Heart right ventricle (tissue), 16 donors: ENCODE data around the gene IMPACT. TPM values are rescaled to one million over a fixed set of nuclear protein-coding genes. Genes with fewer than 3 reads are reported as not detected.

Experiments used
- ATAC-seq, 8 donors: fragments of 200-7000 bp; cut with Tn5 transposase; one replicate each; pipeline ENCODE4 v1.9.1; 2020; ENCODE audit warnings: mild to moderate bottlenecking in 8 of 8, moderate library complexity in 8 of 8, moderate number of reproducible peaks in 1 of 8
- DNase-seq, 2 donors: peaks; one replicate each; pipeline ENCODE4 v3.0.0-alpha.2; 2020
- H3K27ac ChIP-seq, 10 donors: fragments of 200-600 bp; sonication (generic) in 2 of 10; one replicate each; pipeline versions ENCODE4 v1.5.0 to v1.8.0; 2020 to 2022; ENCODE audit warnings: mild to moderate bottlenecking in 3 of 10
- H3K27me3 ChIP-seq, 7 donors: fragments of 200-600 bp; one replicate each; pipeline ENCODE4 v1.8.0; 2021 to 2022; ENCODE audit warnings: mild to moderate bottlenecking in 2 of 7
- H3K36me3 ChIP-seq, 9 donors: fragments of 200-600 bp; sonication (generic) in 1 of 9; one replicate each; pipeline versions ENCODE4 v1.5.0 to v1.8.0; 2020 to 2022; ENCODE audit warnings: mild to moderate bottlenecking in 2 of 9
- H3K4me1 ChIP-seq, 9 donors: fragments of 200-600 bp; sonication (generic) in 1 of 9; one replicate each; pipeline versions ENCODE4 v1.5.0 to v1.8.0; 2020 to 2022; ENCODE audit warnings: mild to moderate bottlenecking in 4 of 9
- H3K4me3 ChIP-seq, 10 donors: fragments of 200-600 bp; sonication (generic) in 2 of 10; one replicate each; pipeline versions ENCODE4 v1.5.0 to v1.8.0; 2020 to 2022; ENCODE audit warnings: mild to moderate bottlenecking in 7 of 10, moderate library complexity in 2 of 10
- H3K9me3 ChIP-seq, 11 donors: fragments of 200-600 bp in 10 of 11; sonication (generic) in 2 of 11; one replicate each; pipeline versions ENCODE4 v1.5.0 to v1.8.0; 2013 to 2022; ENCODE audit warnings: mild to moderate bottlenecking in 2 of 11, control low read depth in 1 of 11, moderate library complexity in 1 of 11
- WGBS, 2 donors: extraction: QIAGEN DNeasy Blood & Tissue Kit; methylation state at CpG; one replicate each; pipeline ENCODE4 v1.1.7; 2013; ENCODE audit warnings: inconsistent platforms in 1 of 2; 5-methylcytosine and 5-hydroxymethylcytosine counted together
- intact Hi-C, 10 donors: fragments of 100-400 bp; cut with DNase I; formaldehyde crosslinking; loops; one replicate each; pipeline versions ENCODE4 v1.11.1 to v1.14.2; 2022
- polyA plus RNA-seq, 2 donors: library from polyadenylated mRNA; stranded (reverse); fragments of 200-250 nt; gene quantifications; one replicate each; pipeline ENCODE4 v1.2.3, GENCODE V29; 2013
- total RNA-seq, 10 donors: library from RNA; stranded (reverse); fragmentation: NEBNext Ultra II Directional in 3 of 10; extraction: Animal tissue kit (Norgen Biotek cat#: 25700) in 3 of 10; gene quantifications; one replicate each; pipeline versions ENCODE4 v1.2.1 to v1.2.4, GENCODE V29; 2021 to 2023
- TF ChIP-seq, protein P1 (sequence below), 9 donors: fragments of 200-600 bp; sonication (generic) in 2 of 9; IDR thresholded peaks; one replicate each; pipeline versions ENCODE4 v1.5.0 to v1.8.0; 2021 to 2022; ENCODE audit warnings: antibody characterized with exemption in 9 of 9, mild to moderate bottlenecking in 5 of 9, moderate library complexity in 1 of 9
- donor health status: Arrhythmogenic right ventricular cardiomyopathy.
- donor health status: ischemic (EF 13 %, LVEDD 7.1; RV severe dilation, severe dysfunction).
- donor health status: healthy with polysubstance abuse.
- donor health status: DM: no; HTN: yes; CAD: no.
- donor health status: DM: no; HTN: no; CAD: no.
- donor health status: ischemic (EF 25% LVEDD 6.9; RV normal size, moderate dysfunction).
- donor health status: ischemic (EF 25% LVEDD 5.7; RV mildly dilated, moderate dysfunction).
- donor health status: healthy.
- donor health status: DM: yes; HTN: yes; CAD: no.
- donor health status: Ischemic cardiomyopathy.
- donor health status: ischemic (EF 35%, LVEDD 5.7; RV mildly dilated, moderate dysfunction).
- donor health status: nonischemic (EF 11% LVEDD 7.7; RV severe dilation, severe dysfunction).
- donor health status: DM: yes; HTN: yes; CAD: no.
- donor health status: PGD.
- donor health status: ischemic (EF 29% LVEDD 5.4; RV normal size, mild dysfunction).
- donor health status: nonischemic (EF 23%, LVEDD 6.1; RV moderate dilation, normal function).

Gene IMPACT
- total and polyA plus RNA-seq, 12 donors, result 4.5 to 33.8 (median 26.0) TPM

GRCh38 chr18:24436939-24437338, 10.5 kb downstream of the IMPACT start:
- peaks cover 0 to 88% (median 21%) of the 10 kb centered on the region in 9 donors for H3K36me3 ChIP-seq
- 83 to 91% methylated on average over 1 of the region's 1 CpG for WGBS, 2 donors
- H3K27me3 ChIP-seq, result no peaks in the 10 kb centered on the region
- no peaks in the 10 kb centered on the region for H3K9me3 ChIP-seq
- intact Hi-C loops, result no loop called here
- no peaks in the 10 kb centered on the region for H3K4me1 ChIP-seq
- TF ChIP-seq, protein P1, sequence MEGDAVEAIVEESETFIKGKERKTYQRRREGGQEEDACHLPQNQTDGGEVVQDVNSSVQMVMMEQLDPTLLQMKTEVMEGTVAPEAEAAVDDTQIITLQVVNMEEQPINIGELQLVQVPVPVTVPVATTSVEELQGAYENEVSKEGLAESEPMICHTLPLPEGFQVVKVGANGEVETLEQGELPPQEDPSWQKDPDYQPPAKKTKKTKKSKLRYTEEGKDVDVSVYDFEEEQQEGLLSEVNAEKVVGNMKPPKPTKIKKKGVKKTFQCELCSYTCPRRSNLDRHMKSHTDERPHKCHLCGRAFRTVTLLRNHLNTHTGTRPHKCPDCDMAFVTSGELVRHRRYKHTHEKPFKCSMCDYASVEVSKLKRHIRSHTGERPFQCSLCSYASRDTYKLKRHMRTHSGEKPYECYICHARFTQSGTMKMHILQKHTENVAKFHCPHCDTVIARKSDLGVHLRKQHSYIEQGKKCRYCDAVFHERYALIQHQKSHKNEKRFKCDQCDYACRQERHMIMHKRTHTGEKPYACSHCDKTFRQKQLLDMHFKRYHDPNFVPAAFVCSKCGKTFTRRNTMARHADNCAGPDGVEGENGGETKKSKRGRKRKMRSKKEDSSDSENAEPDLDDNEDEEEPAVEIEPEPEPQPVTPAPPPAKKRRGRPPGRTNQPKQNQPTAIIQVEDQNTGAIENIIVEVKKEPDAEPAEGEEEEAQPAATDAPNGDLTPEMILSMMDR (IDR thresholded peaks at IDR 0.05), result no peak
- ATAC-seq (no peak), DNase-seq (no peak)
- no peak overlapping the region for H3K4me3 ChIP-seq
- no peak overlapping the region for H3K27ac ChIP-seq

- H3K9me3 ChIP-seq, result no peaks in the 10 kb centered on the region
- H3K36me3 ChIP-seq, result peaks cover 0 to 100% (median 37%) of the 10 kb centered on the region in 9 donors
- no peak overlapping the region for H3K4me3 ChIP-seq
- H3K4me1 ChIP-seq, result no peaks in the 10 kb centered on the region
- intact Hi-C loops, result no loop called here
- WGBS, 2 donors, result 81 to 87% methylated on average over 2 of the region's 2 CpGs
- no peaks in the 10 kb centered on the region for H3K27me3 ChIP-seq
- no peak overlapping the region for H3K27ac ChIP-seq
- DNase-seq, result no peak
- TF ChIP-seq, protein P1 (IDR thresholded peaks at IDR 0.05), result no peak
- no peak for ATAC-seq
Measured at GRCh38 chr18:24443870-24444269, 17.4 kb downstream of the IMPACT start.

- no peak overlapping the region for H3K27ac ChIP-seq
- TF ChIP-seq, protein P1 (IDR thresholded peaks at IDR 0.05), result no peak
- DNase-seq, result no peak
- intact Hi-C loops, result no loop called here
- no peaks in the 10 kb centered on the region for H3K4me1 ChIP-seq
- no peak for ATAC-seq
- peaks cover 0 to 100% (median 40%) of the 10 kb centered on the region in 9 donors for H3K36me3 ChIP-seq
- no peaks in the 10 kb centered on the region for H3K9me3 ChIP-seq
- no peak overlapping the region for H3K4me3 ChIP-seq
- no peaks in the 10 kb centered on the region for H3K27me3 ChIP-seq
- 94 to 97% methylated on average over 1 of the region's 1 CpG for WGBS, 2 donors
Measured at GRCh38 chr18:24446453-24446852, 20.0 kb downstream of the IMPACT start.

DNA sequence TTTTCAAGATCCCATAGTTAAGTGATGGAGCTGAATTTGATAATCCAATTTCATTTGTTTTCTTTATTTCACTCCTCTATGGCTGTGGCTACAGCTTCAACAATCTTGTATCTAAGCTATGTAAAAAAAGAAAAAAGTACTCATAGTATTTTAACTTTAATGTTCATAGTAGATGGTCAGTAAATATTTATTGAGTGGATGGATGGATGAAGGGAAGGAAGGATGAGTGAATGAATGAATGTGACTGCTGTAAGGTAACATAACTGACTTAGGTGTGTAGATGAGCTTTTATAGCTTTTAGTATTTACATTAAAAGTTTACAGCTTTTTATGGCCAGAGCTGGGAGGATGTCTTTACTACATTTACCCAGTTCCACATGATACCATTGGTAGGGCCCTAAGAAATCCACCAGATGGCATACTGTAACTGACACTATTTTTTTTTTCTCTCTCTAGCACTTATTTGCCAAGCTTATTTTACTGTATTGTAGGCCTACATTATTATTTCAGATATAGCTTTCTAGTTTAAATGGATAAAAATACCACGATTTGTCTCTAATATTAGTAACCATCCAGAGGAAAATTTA, 20.6 kb downstream of the IMPACT start:
- Histone ChIP-seq H3K4me3 (no peak overlapping the region), H3K9me3 (no peaks in the 10 kb centered on the region), H3K36me3 (peaks cover 0 to 100% (median 34%) of the 10 kb centered on the region in 9 donors), H3K27ac (no peak overlapping the region), H3K27me3 (no peaks in the 10 kb centered on the region), H3K4me1 (no peaks in the 10 kb centered on the region)
- WGBS, 2 donors, result 91 to 96% methylated on average over 1 of the region's 1 CpG
- ATAC-seq (no peak), DNase-seq (no peak)
- intact Hi-C loops, result no loop called here
- TF ChIP-seq, protein P1 (IDR thresholded peaks at IDR 0.05), result peak in 4 of 9 donors; percentile 6 to 27 (median 14)
